ENCODE measurements around the gene GCSAM.

DNA sequence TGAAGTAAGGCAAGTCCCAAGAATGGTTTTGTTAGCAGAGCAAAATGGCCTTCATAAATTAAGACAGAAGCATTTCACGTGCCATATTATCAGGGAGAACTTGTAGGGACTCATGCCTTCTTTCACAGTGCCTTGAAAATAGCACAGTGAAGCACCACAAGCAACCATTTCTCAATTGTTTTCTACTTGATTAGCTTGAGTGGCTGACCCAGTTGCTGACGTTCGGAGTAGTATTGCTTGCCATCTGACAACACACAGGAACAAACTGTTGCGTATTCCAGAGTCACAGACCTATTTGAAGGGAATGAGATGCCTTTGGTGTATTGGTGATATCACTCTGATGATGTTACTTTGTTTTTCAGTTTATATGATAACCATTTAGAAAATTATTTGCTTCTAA lies 49.8 kb downstream of the GCSAM start:
- TF ChIP-seq, protein P1, sequence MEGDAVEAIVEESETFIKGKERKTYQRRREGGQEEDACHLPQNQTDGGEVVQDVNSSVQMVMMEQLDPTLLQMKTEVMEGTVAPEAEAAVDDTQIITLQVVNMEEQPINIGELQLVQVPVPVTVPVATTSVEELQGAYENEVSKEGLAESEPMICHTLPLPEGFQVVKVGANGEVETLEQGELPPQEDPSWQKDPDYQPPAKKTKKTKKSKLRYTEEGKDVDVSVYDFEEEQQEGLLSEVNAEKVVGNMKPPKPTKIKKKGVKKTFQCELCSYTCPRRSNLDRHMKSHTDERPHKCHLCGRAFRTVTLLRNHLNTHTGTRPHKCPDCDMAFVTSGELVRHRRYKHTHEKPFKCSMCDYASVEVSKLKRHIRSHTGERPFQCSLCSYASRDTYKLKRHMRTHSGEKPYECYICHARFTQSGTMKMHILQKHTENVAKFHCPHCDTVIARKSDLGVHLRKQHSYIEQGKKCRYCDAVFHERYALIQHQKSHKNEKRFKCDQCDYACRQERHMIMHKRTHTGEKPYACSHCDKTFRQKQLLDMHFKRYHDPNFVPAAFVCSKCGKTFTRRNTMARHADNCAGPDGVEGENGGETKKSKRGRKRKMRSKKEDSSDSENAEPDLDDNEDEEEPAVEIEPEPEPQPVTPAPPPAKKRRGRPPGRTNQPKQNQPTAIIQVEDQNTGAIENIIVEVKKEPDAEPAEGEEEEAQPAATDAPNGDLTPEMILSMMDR (IDR thresholded peaks at IDR 0.05), result no peak
- no peak for TF ChIP-seq POLR2A (IDR thresholded peaks at IDR 0.05)

Data from lower leg skin (tissue), 3 donors.